Glomerular endothelial cell (primary cell): ENCODE data around the gene RAI1. TPM values are rescaled to one million over a fixed set of nuclear protein-coding genes. Genes with fewer than 3 reads are reported as not detected.
"Not testable (repeated sequence)": the region's sequence is repeated elsewhere in the genome, so short reads cannot be mapped to it uniquely, and the experiment has no call there.

Source experiments
- DNase-seq: peaks from one replicate; pipeline ENCODE4 v3.0.0-alpha.2; 2011; ENCODE audit warnings: low read depth, low spot score; ENCODE audit errors: extremely low read depth
- total RNA-seq: library from RNA; depleted of rRNA; stranded (reverse); fragments of >200 nt; gene quantifications from 2 replicates; pipeline ENCODE4 v1.2.3, GENCODE V29; 2015

The RAI1 gene
- total RNA-seq, 1 donor from 2014 or later: 64.9 TPM

DNA sequence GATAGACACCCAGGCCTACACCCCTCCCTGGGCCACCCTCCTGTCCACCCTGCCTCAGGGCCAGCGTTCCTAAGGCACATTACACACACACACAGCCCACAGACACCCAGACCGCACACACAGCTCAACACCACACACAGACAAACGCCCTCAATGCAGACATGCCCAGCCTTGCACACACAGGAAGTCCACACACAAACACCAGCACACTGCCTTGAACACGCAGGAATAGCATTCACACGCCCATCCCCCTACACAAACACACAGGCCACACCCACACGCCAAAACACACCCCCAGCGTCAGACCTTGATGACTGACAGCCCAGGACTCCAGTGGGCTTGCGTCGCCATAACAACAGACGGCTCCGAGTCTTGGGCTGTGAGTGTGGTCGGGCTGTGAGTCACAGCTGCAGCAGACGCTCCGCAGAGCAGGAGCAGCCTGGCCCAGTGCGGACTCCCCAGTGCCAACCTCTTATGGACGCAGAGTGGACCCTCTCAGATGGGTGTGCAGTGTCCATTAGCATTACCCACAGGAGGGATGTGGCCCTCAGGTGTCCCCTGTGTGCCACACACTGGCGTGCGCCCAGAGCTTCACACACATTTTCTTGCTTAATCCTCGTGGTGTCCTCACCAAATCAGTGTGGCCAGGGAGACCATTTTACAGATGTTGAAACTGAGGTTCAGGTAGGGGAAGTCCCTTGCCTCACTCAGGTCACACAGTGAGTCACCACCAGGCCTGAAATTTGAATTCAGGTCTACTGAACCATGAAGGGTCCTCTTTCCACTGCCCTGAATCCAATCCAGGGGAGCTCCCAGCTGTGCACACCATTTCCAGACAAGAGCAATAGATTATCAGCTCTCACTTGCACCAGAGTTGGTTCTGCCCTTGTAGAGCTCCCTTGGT lies 17.8 kb upstream of the RAI1 start:
- DNase-seq: peak; percentile 54

DNA sequence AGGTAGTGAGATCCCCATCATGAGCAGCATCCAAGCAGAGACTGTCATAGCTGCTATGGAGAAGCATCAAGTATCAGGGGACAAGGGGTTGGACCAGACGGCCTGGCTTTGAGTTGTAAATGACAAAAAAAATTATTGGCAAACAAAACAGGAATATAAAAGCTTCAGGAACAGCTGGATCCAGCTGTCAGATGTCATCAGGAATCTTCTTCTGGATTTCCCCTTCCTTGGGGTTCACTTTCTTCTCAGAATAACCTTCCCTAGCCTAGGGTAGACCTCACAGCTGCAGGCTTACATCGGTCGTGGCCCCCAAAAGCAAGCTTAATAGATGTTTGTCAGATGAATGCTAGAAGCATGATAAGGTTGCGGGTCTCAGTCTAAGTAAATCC lies 17.2 kb upstream of the RAI1 start:
- DNase-seq: no peak

DNA sequence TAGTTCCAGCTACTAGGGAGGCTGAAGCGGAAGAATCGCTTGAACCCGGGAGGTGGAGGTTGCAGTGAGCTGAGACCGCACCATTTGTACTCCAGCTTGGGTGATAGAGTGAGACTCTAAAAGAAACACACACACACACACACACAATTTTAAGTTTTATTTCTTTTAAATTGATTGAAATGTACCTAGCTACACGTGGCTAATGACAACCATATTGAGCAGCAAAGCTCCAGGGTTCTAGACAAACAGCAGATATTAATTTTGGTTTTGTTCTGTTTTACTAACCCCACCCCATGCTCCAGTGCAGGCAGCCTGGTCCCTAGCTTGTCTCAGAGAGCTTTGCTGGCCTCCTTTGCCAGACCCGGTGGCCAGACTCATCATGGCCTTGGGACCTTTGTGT lies 16.0 kb upstream of the RAI1 start:
- no peak for DNase-seq

- no peak for DNase-seq
These were observed 15.0 kb upstream of the RAI1 start for GRCh38 chr17:17666111-17666714.

DNA sequence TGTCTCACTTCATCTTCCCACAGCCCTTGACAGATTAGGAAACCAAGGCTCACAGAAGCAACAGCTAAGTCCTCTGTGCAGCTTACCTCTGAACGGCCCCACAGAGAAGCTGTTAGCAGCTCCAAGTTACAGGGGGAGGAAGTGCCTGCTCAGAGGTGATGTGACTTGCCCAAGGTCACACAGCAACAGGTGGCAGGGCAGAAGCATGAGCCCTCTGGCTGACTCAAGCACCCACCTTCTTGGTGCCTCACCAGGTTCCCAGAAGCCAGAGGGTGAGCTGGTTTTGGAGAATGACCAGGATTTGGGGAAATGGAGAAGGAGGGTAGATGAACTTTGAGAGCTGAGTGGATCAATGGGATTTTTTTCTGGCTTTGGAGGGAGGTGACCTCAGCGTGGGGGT lies 14.0 kb upstream of the RAI1 start:
- no peak for DNase-seq

GRCh38 chr17:17667947-17668346 lies 13.3 kb upstream of the RAI1 start:
- no peak for DNase-seq

- DNase-seq: no peak
These were observed 12.9 kb upstream of the RAI1 start for GRCh38 chr17:17668358-17668757.

- no peak for DNase-seq
These were observed 12.3 kb upstream of the RAI1 start for GRCh38 chr17:17668775-17669579.

DNA sequence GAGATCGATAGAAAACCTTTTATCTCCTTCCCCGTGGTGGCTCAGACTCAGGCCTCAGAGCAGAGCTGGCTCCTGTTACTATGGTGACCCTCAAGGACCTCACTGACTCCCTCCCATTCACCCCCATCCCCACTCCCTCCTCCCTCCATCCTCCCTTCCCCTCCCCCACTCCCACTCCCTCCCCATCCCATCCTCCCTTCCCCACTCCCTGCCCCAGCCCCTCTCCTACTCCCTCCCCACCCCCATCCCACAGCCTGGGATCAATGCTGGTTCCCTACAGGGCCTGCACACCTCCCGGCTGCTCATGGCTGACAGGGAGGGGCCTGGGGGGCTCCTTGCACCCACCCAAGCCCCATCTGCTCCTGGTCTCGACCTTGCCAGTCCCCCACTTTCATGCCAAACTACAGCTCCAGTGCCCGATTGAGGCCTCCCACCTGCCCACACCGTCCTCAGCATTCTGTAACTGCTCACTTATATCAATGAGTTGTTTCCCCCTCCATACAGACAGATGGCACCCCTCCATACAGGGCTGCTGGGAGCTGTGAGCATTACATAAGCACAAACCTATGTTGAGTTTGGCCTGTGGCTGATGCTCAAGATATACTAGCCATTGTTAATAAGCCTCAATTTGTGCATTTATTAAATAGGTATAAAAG lies 11.6 kb upstream of the RAI1 start:
- no peak for DNase-seq

GRCh38 chr17:17670701-17671305 lies 10.5 kb upstream of the RAI1 start:
- no peak for DNase-seq

DNA sequence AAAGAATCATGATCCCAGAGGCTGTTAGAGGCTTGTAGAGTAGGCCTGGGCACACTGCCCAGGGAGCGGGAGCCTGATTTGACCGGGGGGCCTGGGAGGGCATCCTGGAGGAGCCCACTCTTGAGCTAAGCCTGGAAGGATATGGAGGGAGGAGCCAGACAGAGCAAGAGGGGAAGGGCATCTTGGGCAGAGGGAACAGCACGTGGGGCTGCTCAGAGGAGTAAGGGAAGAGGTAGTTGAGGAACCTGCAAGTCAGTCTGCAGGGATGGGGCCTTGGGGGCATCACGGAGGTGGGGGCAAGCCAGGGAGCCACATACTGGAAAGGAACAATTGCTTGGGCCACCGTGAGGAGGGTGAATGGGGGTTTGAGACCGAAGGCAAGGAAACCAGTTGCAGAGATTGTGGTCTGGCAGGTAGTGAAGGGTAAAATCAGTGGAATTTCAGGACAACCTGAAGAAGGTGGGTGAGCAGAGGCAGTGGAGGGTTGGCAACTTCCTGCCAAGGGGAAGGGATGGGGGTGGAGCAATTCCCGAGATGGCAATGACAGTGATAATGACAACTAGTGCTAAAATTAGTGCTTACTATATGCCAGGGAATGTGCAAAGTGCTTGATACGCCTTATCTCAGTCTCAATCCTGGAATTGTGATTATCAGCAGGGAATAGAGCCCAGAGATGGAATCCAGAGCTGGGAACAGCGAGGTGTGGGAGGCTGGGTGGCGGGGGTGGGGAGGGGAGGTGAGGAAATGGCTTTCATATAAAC lies 9.7 kb upstream of the RAI1 start:
- DNase-seq: no peak

DNA sequence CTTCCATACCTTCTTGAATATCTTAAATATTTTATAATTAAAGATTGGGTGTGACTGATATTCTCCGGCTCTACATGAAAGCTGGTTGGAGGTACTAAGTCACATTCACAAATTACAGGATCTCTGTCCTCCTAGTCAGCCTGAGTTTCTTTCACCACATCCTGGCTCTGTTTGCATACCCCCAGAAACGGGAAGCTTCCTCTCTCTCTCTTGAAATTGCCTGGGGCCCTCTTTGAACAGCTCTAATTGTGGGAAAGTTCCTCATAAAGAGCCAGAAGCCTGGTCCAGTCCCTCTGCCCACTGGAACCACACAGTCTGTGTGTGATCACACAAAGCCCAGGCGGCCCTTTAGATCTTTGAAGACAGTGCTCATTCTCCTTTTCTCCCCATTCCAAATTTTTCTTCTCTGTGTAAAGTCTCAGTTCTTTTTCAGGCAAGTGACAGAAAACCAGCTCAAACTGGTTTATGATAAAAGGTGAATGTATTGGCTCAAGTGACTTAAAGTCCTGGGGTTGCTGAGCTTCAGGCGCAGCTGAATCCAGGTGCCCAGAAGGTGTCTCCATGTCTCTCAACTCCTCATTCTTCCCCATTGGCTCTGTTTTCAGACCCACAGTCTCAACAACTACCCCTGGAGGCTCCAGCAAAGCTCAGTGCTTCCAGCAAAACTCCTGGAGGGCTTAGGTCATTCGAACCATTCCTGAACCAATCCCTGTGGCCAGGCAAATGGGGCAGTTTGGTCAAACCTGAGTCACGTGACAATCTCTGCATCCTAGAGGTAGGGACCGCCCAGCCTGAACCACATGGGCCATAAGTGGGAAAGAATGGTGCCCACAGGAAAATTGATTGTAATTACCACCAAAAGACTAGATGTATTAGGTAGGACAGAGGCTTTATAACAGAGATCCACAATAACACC lies 8.5 kb upstream of the RAI1 start:
- DNase-seq: no peak

- no peak for DNase-seq
These were observed 5.8 kb upstream of the RAI1 start for GRCh38 chr17:17675416-17675815.

DNA sequence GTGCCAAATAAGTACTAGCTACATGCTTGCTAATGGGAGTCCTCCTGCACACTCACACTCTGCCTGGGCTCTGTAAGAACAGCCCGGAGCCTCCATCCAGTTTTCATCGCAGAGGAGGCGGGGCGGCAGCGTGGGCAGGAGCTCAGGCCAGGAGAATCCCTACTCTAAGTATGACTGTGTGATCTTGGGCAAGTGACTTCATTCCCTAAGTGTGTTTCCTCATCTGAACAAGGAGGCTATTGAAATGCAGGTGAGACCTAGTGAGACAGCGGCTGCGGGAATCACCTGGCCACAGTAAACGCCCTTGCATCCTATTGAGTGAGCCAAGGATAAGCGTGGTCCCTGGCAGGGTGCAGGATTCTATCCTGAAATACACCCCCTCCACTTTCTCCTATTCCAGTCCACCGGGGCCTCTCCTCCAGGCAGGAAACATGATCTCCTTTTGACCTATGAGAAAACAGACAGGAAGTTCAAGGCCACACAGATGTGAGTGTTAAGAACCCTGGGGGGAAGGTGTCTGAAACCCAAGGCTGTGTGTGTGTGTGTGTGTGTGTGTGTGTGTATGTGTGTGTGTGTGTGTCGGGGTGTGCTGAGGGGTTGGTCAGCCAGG lies 5.2 kb upstream of the RAI1 start:
- no peak for DNase-seq

DNA sequence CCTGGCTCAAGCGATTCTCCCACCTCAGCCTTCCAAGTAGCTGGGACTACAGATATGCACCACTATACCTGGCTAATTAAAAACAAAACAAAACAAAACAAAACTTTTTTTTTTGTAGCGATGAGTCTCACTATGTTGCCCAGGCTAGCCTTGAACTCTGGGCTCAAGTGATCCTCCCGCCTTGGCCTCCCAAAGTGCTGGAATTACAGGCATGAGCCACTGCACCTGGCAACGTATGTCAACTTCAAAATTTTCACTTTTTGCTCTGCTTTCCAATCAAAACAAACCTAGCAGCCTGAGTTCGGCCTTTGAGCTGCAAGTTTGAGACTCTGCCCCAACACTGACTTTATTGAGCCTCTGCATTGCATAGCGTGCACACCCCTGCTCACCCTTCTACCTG lies 4.5 kb upstream of the RAI1 start:
- DNase-seq: no peak

- DNase-seq: no peak
These were observed 3.8 kb upstream of the RAI1 start for GRCh38 chr17:17677299-17678040.

- not testable (repeated sequence) for DNase-seq
These were observed 3.1 kb upstream of the RAI1 start for GRCh38 chr17:17678063-17678699.
